WTC11 (cell line): ENCODE results near the gene FOXC1. TPM values are rescaled to one million over a fixed set of nuclear protein-coding genes. Genes with fewer than 3 reads are reported as not detected.

Experiments
- ATAC-seq: fragments of 200-7000 bp; cut with Tn5 transposase; 2 replicates; pipeline ENCODE4 v1.10.0; 2021; ENCODE audit warnings: mild to moderate bottlenecking, moderate library complexity
- CTCF ChIA-PET: fragments of 300-600 bp; sonication (Branson Sonifier 250); formaldehyde crosslinking; loops from one replicate; lab custom pipeline; 2021; ENCODE audit warnings: antibody characterized with exemption; lab: Charles Lee
- POLR2A ChIA-PET: fragments of 350-600 bp; sonication (Branson Sonifier 250); formaldehyde crosslinking; loops from one replicate; lab custom pipeline; 2021; ENCODE audit warnings: antibody characterized with exemption; lab: Charles Lee
- DNase-seq: peaks from one replicate; pipeline ENCODE4 v3.0.0; 2021; ENCODE audit warnings: low spot score
- H3K27ac Mint-ChIP-seq: 2 replicates; pipeline ENCODE4 v1.8.0; 2021; ENCODE audit warnings: mixed read lengths
- H3K27me3 Mint-ChIP-seq: 2 replicates; pipeline ENCODE4 v1.8.0; 2021; ENCODE audit warnings: low read depth, mild to moderate bottlenecking, moderate library complexity, mixed read lengths
- H3K36me3 Mint-ChIP-seq: 2 replicates; pipeline ENCODE4 v1.8.0; 2021; ENCODE audit warnings: mixed read lengths
- H3K4me1 Mint-ChIP-seq: 2 replicates; pipeline ENCODE4 v1.8.0; 2022; ENCODE audit warnings: mixed read lengths
- H3K4me3 Mint-ChIP-seq: 2 replicates; pipeline ENCODE4 v1.8.0; 2021; ENCODE audit warnings: mild to moderate bottlenecking, moderate library complexity, mixed read lengths
- H3K9me3 Mint-ChIP-seq: 2 replicates; pipeline ENCODE4 v1.8.0; 2021; ENCODE audit warnings: mixed read lengths
- AR ChIP-seq: fragments of 250-450 bp; sonication (Bioruptor Pico); IDR thresholded peaks from 2 replicates; pipeline ENCODE4 v1.9.0; 2021; ENCODE audit warnings: mild to moderate bottlenecking
- ARID4B ChIP-seq: sonication (generic); formaldehyde crosslinking; IDR thresholded peaks from 2 replicates; pipeline ENCODE4 v1.8.0; 2023; ENCODE audit warnings: missing genetic modification reagents, mild to moderate bottlenecking, borderline replicate concordance
- CBFB ChIP-seq: sonication (generic); formaldehyde crosslinking; IDR thresholded peaks from 2 replicates; pipeline ENCODE4 v1.8.1; 2022; ENCODE audit warnings: mild to moderate bottlenecking, low read depth, missing genetic modification reagents
- ETV6 ChIP-seq: sonication (generic); formaldehyde crosslinking; IDR thresholded peaks from 2 replicates; pipeline ENCODE4 v1.8.1; 2022; ENCODE audit warnings: mild to moderate bottlenecking, missing genetic modification reagents
- FOXP1 ChIP-seq: sonication (generic); formaldehyde crosslinking; IDR thresholded peaks from 2 replicates; pipeline ENCODE4 v1.8.0; 2022; ENCODE audit warnings: missing genetic modification reagents, mild to moderate bottlenecking, moderate library complexity, borderline replicate concordance
- JUN ChIP-seq: sonication (generic); formaldehyde crosslinking; IDR thresholded peaks from 2 replicates; pipeline ENCODE4 v1.8.0; 2023; ENCODE audit warnings: mild to moderate bottlenecking, missing genetic modification reagents
- KAT7 ChIP-seq: sonication (generic); formaldehyde crosslinking; IDR thresholded peaks from 2 replicates; pipeline ENCODE4 v1.8.1; 2023; ENCODE audit warnings: missing genetic modification reagents, mild to moderate bottlenecking, borderline replicate concordance
- PREB ChIP-seq: sonication (generic); formaldehyde crosslinking; IDR thresholded peaks from 2 replicates; pipeline ENCODE4 v1.8.1; 2022; ENCODE audit warnings: mild to moderate bottlenecking, missing genetic modification reagents, moderate library complexity, borderline replicate concordance
- TEAD1 ChIP-seq: sonication (generic); formaldehyde crosslinking; IDR thresholded peaks from 2 replicates; pipeline ENCODE4 v1.8.0; 2022; ENCODE audit warnings: mild to moderate bottlenecking, missing genetic modification reagents
- TP53 ChIP-seq: sonication (generic); formaldehyde crosslinking; IDR thresholded peaks from 2 replicates; pipeline ENCODE4 v1.8.1; 2023; ENCODE audit warnings: mild to moderate bottlenecking, missing genetic modification reagents
- ZNF423 ChIP-seq: fragments of 250-450 bp; sonication (Bioruptor Pico); IDR thresholded peaks from 2 replicates; pipeline ENCODE4 v2.1.2; 2022; ENCODE audit warnings: mild to moderate bottlenecking, moderate library complexity
- ZSCAN18 ChIP-seq: fragments of 250-450 bp; sonication (Bioruptor Pico); IDR thresholded peaks from 2 replicates; pipeline ENCODE4 v2.1.2; 2022; ENCODE audit warnings: mild to moderate bottlenecking, moderate library complexity
- total RNA-seq: library from RNA; stranded (reverse); gene quantifications from 3 replicates; pipeline ENCODE4 v1.2.3, GENCODE V29; 2021
- TF ChIP-seq, protein P1 (sequence below): sonication (generic); formaldehyde crosslinking; conservative IDR thresholded peaks from 2 replicates; pipeline ENCODE4 v1.8.1; 2023; ENCODE audit warnings: mild to moderate bottlenecking, low read depth, missing genetic modification reagents, moderate library complexity
- TF ChIP-seq, protein P2 (sequence below): sonication (generic); formaldehyde crosslinking; IDR thresholded peaks from 2 replicates; pipeline ENCODE4 v1.8.1; 2022; ENCODE audit warnings: missing genetic modification reagents, borderline replicate concordance

The FOXC1 gene
- total RNA-seq, 1 experiment from 2014 or later, result 10.7 TPM

- no peaks in the 10 kb centered on the region for H3K9me3 Mint-ChIP-seq
- peak overlapping the region; percentile 74 for H3K4me3 Mint-ChIP-seq
- no peak for ATAC-seq
- no peak overlapping the region for H3K27ac Mint-ChIP-seq
- H3K4me1 Mint-ChIP-seq, result peaks cover 35% of the 10 kb centered on the region
- peaks cover 85% of the 10 kb centered on the region for H3K27me3 Mint-ChIP-seq
- H3K36me3 Mint-ChIP-seq, result no peaks in the 10 kb centered on the region
- TF ChIP-seq JUN (no peak), ETV6 (CRISPR knock-in tag) (no peak), AR (no peak), ARID4B (CRISPR knock-in tag) (no peak), CBFB (CRISPR knock-in tag) (no peak), PREB (CRISPR knock-in tag) (no peak), ZSCAN18 (CRISPR knock-in tag) (no peak), ZNF423 (CRISPR knock-in tag) (no peak), TEAD1 (CRISPR knock-in tag) (no peak), FOXP1 (CRISPR knock-in tag) (no peak), KAT7 (no peak), TP53 (CRISPR knock-in tag) (no peak)
- TF ChIP-seq, protein P1, sequence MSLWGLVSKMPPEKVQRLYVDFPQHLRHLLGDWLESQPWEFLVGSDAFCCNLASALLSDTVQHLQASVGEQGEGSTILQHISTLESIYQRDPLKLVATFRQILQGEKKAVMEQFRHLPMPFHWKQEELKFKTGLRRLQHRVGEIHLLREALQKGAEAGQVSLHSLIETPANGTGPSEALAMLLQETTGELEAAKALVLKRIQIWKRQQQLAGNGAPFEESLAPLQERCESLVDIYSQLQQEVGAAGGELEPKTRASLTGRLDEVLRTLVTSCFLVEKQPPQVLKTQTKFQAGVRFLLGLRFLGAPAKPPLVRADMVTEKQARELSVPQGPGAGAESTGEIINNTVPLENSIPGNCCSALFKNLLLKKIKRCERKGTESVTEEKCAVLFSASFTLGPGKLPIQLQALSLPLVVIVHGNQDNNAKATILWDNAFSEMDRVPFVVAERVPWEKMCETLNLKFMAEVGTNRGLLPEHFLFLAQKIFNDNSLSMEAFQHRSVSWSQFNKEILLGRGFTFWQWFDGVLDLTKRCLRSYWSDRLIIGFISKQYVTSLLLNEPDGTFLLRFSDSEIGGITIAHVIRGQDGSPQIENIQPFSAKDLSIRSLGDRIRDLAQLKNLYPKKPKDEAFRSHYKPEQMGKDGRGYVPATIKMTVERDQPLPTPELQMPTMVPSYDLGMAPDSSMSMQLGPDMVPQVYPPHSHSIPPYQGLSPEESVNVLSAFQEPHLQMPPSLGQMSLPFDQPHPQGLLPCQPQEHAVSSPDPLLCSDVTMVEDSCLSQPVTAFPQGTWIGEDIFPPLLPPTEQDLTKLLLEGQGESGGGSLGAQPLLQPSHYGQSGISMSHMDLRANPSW (CRISPR knock-in tag), result no peak
- TF ChIP-seq, protein P2, sequence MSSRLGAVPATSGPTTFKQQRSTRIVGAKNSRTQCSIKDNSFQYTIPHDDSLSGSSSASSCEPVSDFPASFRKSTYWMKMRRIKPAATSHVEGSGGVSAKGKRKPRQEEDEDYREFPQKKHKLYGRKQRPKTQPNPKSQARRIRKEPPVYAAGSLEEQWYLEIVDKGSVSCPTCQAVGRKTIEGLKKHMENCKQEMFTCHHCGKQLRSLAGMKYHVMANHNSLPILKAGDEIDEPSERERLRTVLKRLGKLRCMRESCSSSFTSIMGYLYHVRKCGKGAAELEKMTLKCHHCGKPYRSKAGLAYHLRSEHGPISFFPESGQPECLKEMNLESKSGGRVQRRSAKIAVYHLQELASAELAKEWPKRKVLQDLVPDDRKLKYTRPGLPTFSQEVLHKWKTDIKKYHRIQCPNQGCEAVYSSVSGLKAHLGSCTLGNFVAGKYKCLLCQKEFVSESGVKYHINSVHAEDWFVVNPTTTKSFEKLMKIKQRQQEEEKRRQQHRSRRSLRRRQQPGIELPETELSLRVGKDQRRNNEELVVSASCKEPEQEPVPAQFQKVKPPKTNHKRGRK (CRISPR knock-in tag), result no peak
- TF ChIP-seq, all 79 proteins: peak for 0
- CTCF ChIA-PET, result no interaction called here
- DNase-seq, result no peak
- POLR2A ChIA-PET, result no interaction called here
Observed at GRCh38 chr6:1612974-1613306, 3.2 kb downstream of the FOXC1 start.
